ENCODE measurements around the gene MAK.

- TF ChIP-seq CTCF (optimal IDR thresholded peaks at IDR 0.05 in 1 of 3, IDR thresholded peaks at IDR 0.05 in 1 of 3, conservative IDR thresholded peaks at IDR 0.05 in 1 of 3; ENCODE audit: extremely low read depth in 1 of 3, insufficient read depth in 2 of 3, low read length in 3 of 3) (no peak), EZH2 (IDR thresholded peaks at IDR 0.05; ENCODE audit: low read length) (no peak)
These were observed 114.8 kb downstream of the MAK start for GRCh38 chr6:10723567-10723881.
